NB4 (cell line): ENCODE data around the gene CAST.

Source experiments
- DNase-seq: peaks from one replicate; pipeline ENCODE4 v3.0.0; 2010; ENCODE audit warnings: low read depth
- H3K4me3 ChIP-seq: one replicate; pipeline ENCODE4 v1.5.1; 2011; ENCODE audit warnings: mild to moderate bottlenecking, low read depth, low read length, moderate library complexity
- MYC ChIP-seq: IDR thresholded peaks from 2 replicates; pipeline ENCODE4 v1.6.1; 2011; ENCODE audit warnings: low read depth, low read length
- POLR2A ChIP-seq: IDR thresholded peaks from 2 replicates; pipeline ENCODE4 v1.6.1; 2011; ENCODE audit warnings: mild to moderate bottlenecking; ENCODE audit not compliant: insufficient read length; ENCODE audit errors: extremely low read depth
- TF ChIP-seq, protein P1 (sequence below): IDR thresholded peaks from one replicate; pipeline ENCODE4 v1.5.1; 2012; ENCODE audit warnings: low read depth, low read length
- TF ChIP-seq, protein P2 (sequence below): IDR thresholded peaks from 2 replicates; pipeline ENCODE4 v1.6.1; 2011; ENCODE audit warnings: low read depth, low read length

Gene CAST

DNA sequence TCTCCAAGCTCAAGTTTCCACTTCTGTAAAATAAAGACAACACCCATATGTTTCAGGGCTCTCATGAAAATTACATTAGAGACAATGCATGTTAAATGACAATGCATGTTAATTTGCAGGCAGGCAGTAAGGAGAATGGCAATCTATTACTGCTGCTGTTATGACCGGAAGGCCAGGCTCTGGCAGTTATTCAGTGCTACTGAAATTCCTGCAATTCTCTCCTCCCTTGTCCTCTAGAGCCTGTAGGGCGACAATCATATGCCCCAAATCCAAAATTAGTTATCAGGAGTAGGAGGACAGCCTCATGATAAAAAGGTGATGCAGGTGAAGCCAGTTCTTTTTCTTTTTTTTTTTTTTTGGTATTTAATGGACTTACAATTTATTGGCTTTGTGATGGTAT, 42.2 kb upstream of the CAST start:
- no peak for DNase-seq
- TF ChIP-seq POLR2A, result no peak
- no peak for TF ChIP-seq MYC
- TF ChIP-seq, protein P1, sequence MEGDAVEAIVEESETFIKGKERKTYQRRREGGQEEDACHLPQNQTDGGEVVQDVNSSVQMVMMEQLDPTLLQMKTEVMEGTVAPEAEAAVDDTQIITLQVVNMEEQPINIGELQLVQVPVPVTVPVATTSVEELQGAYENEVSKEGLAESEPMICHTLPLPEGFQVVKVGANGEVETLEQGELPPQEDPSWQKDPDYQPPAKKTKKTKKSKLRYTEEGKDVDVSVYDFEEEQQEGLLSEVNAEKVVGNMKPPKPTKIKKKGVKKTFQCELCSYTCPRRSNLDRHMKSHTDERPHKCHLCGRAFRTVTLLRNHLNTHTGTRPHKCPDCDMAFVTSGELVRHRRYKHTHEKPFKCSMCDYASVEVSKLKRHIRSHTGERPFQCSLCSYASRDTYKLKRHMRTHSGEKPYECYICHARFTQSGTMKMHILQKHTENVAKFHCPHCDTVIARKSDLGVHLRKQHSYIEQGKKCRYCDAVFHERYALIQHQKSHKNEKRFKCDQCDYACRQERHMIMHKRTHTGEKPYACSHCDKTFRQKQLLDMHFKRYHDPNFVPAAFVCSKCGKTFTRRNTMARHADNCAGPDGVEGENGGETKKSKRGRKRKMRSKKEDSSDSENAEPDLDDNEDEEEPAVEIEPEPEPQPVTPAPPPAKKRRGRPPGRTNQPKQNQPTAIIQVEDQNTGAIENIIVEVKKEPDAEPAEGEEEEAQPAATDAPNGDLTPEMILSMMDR, result no peak
- TF ChIP-seq, protein P2, sequence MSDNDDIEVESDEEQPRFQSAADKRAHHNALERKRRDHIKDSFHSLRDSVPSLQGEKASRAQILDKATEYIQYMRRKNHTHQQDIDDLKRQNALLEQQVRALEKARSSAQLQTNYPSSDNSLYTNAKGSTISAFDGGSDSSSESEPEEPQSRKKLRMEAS, result no peak

GRCh38 chr5:96624596-96624995, 37.6 kb upstream of the CAST start:
- DNase-seq, result no peak
- no peak overlapping the region for H3K4me3 ChIP-seq
- TF ChIP-seq, protein P1, result no peak
- no peak for TF ChIP-seq MYC
- TF ChIP-seq POLR2A, result no peak
- TF ChIP-seq, protein P2, result no peak

More for the DNA sequence above, 42.2 kb upstream of the CAST start:
- no peak overlapping the region for H3K4me3 ChIP-seq

DNA sequence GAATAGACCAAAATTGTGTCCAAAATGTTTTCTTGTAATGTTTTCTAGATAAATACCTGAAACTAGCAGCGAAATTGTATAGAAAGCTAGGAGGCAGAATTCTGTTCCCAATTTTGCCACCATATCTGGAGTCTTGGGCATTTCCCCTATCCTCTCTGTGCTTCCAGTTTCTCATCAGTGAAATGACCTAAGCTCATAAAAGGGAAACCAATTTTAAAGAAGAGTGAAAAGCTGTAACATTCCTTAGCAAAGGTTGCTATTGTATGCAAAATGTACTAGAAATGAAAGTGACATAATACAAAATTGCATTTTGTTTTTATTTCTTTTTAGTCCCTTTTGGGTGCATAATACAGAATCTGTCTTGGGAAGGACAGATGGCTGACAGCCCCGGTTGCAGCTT, 36.8 kb upstream of the CAST start:
- TF ChIP-seq, protein P1, result no peak
- TF ChIP-seq POLR2A, result no peak
- no peak for TF ChIP-seq MYC
- TF ChIP-seq, protein P2, result no peak
- no peak overlapping the region for H3K4me3 ChIP-seq
- DNase-seq, result no peak

DNA sequence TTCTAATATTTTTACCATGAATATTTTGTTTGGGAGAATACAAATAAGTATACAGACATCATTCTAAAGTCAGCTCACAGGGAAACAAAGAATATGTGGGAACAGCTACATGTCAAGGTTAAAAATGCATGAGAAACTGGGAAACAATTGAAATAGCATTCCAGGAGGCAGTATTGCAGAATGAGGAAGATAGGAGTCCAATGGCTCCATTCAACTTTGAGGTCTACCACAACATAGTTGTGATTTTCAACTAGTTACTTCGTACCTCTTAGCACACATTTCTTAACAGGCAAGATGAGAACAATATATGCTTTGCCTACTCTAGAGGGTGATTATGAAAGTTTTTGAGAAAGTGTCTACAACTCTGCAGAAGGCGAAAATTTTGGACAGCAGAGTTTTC, 35.2 kb upstream of the CAST start:
- DNase-seq, result no peak
- TF ChIP-seq POLR2A, result no peak
- TF ChIP-seq, protein P2, result no peak
- H3K4me3 ChIP-seq, result no peak overlapping the region

GRCh38 chr5:96627792-96628398, 34.3 kb upstream of the CAST start:
- no peak for DNase-seq
- no peak overlapping the region for H3K4me3 ChIP-seq
- TF ChIP-seq, protein P2, result no peak
- no peak for TF ChIP-seq MYC
- TF ChIP-seq POLR2A, result no peak
- TF ChIP-seq, protein P1, result no peak

DNA sequence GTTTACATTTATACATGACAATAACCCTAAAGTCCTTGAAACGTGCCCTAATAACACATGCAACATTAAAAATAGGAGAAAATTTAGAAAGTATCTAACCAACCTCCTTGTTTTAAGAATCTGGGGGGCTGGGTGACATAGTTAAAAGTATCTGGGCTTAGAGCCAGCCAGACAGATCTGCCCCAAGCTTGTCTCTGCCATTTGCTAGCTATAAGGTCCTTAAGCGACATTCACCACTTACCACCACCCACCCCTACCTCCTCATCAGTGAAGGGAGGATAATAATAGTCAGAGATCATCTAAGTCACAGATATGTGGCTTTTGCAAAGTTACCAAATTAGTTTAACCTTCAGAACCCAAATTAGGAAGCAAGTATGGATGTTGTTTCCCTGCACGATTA, 33.8 kb upstream of the CAST start:
- no peak for TF ChIP-seq MYC
- TF ChIP-seq, protein P1, result no peak
- no peak for TF ChIP-seq POLR2A
- TF ChIP-seq, protein P2, result no peak
- DNase-seq, result no peak
- no peak overlapping the region for H3K4me3 ChIP-seq
